Retinal pigment epithelial cell (primary cell): ENCODE data around the gene KMT2C.

ENCODE experiments used
- DNase-seq: peaks from one replicate; pipeline ENCODE4 v3.0.0-alpha.2; 2010; ENCODE audit warnings: low read depth
- H3K4me3 ChIP-seq: 2 replicates; pipeline ENCODE4 v1.5.1; 2011; ENCODE audit warnings: mild to moderate bottlenecking, low read length, control low read depth, moderate library complexity
- CTCF ChIP-seq: conservative IDR thresholded peaks from 2 replicates; pipeline ENCODE4 v1.5.1; 2011; ENCODE audit warnings: low read depth, low read length, control low read depth, inconsistent platforms

The KMT2C gene

GRCh38 chr7:152467225-152467624 is 31.4 kb upstream of the KMT2C start:
- DNase-seq: no peak
- H3K4me3 ChIP-seq: no peak overlapping the region
- TF ChIP-seq CTCF: no peak

GRCh38 chr7:152465119-152465387 is 29.2 kb upstream of the KMT2C start:
- no peak for TF ChIP-seq CTCF
- DNase-seq: no peak
- H3K4me3 ChIP-seq: peak overlapping the region; percentile 84

GRCh38 chr7:152464312-152465118 is 28.7 kb upstream of the KMT2C start:
- DNase-seq: peak; percentile 29
- TF ChIP-seq CTCF: no peak

GRCh38 chr7:152463709-152464311 is 28.0 kb upstream of the KMT2C start:
- peak overlapping the region; percentile 84 for H3K4me3 ChIP-seq
- DNase-seq: peak; percentile 95
- TF ChIP-seq CTCF: no peak

More at GRCh38 chr7:152464312-152465118, 28.7 kb upstream of the KMT2C start:
- peak overlapping the region; percentile 84 for H3K4me3 ChIP-seq

- no peak for TF ChIP-seq CTCF
- peak; percentile 38 for DNase-seq
- peak overlapping the region; percentile 78 for H3K4me3 ChIP-seq
These were observed 27.3 kb upstream of the KMT2C start for GRCh38 chr7:152462995-152463708.

GRCh38 chr7:152459724-152460251 is 24.0 kb upstream of the KMT2C start:
- no peak for TF ChIP-seq CTCF

More at GRCh38 chr7:152459724-152460251, 24.0 kb upstream of the KMT2C start:
- H3K4me3 ChIP-seq: no peak overlapping the region
- no peak for DNase-seq
